PC-3 (cell line): ENCODE results near the gene CHD2.

ENCODE experiments used
- CTCF ChIP-seq: fragments of 300-600 bp; sonication (generic); conservative IDR thresholded peaks from 2 replicates; pipeline ENCODE4 v1.5.1; 2017; ENCODE audit warnings: antibody characterized with exemption, low read depth, mild to moderate bottlenecking, low read length
- EZH2 ChIP-seq: fragments of 300-600 bp; sonication (generic); IDR thresholded peaks from one replicate; pipeline ENCODE4 v1.6.1; 2017; ENCODE audit warnings: antibody characterized with exemption, mild to moderate bottlenecking, low read length; ENCODE audit not compliant: unreplicated experiment
- EZH2phosphoT487 ChIP-seq: fragments of 300-600 bp; sonication (generic); IDR thresholded peaks from 2 replicates; pipeline ENCODE4 v1.6.1; 2018; ENCODE audit warnings: mild to moderate bottlenecking, antibody characterized with exemption, low read length, borderline replicate concordance

GRCh38 chr15:92936693-92937092 is 36.6 kb downstream of the CHD2 start:
- TF ChIP-seq EZH2 (no peak), CTCF (no peak), EZH2phosphoT487 (no peak)
